OCI-M1 (cell line): ENCODE measurements around the gene TBC1D9B.
"Not testable (repeated sequence)": the region's sequence is repeated elsewhere in the genome, so short reads cannot be mapped to it uniquely, and the experiment has no call there.

Experiments
- DNase-seq: peaks from one replicate; lab custom pipeline; 2025; lab: John Stamatoyannopoulos, UW

The TBC1D9B gene

DNA sequence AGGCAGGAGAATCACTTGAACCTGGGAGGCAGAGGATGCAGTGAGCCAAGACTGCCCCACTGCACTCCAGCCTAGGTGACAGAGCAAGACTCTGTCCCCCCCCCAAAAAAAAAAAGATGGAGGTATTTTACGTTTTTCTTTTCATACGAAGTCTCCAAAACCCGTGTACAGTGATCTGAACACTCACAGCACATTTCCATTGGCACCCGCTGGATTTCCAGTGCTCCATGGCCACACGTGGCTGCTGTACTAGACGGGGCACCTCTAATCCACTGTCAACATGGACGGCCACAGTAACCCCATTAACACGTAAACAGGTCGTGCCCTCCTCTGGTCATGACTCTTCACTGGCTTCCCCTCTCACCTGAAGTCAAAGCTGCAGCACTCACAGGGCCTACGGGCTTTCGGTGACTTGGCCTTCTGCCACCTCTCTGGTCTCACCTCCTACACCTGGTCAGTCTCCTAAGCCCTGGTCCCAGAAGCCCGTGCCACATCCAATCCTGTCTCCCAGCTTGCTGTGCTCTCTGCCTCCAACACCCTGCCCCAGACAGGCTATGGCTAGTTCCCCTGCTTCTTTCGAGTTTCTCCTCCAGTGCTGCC is 22.1 kb downstream of the TBC1D9B start:
- DNase-seq = no peak

- DNase-seq = no peak
Observed at GRCh38 chr5:179883163-179883562, 24.5 kb downstream of the TBC1D9B start.

DNA sequence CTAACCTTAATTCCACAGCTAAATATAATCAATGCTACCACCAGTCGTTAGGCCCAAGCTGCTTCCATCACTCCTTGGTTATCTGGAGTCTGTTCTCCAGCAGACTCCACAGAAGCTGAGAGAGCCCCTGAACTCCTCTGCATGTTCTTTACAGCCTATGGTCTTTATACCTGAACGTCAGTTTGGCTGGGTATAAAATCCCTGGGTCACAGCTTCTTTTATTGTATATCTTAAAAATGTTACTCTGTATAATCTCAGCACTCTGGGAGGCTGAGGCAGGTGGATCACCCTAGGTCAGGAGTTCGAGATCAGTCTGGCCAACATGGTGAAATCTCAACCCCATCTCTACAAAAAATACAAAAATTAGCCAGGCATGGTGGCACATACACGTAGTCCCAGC is 25.4 kb downstream of the TBC1D9B start:
- DNase-seq = no peak

GRCh38 chr5:179880848-179881590 is 26.7 kb downstream of the TBC1D9B start:
- no peak for DNase-seq

DNA sequence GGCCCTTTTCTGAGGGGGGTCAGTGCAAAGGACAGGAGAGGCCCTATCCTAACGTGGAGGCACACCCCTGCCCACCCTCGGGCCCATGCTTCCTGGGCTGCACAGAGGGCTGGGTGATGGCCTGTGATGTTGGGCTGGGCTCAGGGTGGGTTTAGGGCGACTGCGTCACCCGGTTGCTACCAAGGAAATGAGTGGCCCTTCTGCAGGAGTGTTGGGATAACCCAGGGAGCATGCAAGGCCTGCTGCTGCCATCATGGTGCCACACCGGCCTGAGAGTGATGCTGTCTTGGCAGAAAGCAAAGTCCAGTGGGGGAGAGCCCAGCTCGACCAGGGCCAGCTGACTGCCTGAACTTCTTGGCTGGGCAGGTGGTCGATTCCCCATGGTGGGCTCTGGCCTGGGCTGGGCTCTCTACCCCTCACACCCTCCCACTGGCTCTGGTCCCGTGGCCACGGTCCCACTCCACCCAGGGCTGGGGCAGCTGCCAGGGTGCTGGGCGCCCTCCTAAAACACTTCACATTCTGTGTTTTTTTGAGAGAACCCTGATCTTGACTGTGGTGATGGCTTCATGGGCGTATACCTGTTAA is 27.5 kb downstream of the TBC1D9B start:
- DNase-seq = no peak

- DNase-seq = no peak
Observed at GRCh38 chr5:179879690-179880010, 28.0 kb downstream of the TBC1D9B start.

DNA sequence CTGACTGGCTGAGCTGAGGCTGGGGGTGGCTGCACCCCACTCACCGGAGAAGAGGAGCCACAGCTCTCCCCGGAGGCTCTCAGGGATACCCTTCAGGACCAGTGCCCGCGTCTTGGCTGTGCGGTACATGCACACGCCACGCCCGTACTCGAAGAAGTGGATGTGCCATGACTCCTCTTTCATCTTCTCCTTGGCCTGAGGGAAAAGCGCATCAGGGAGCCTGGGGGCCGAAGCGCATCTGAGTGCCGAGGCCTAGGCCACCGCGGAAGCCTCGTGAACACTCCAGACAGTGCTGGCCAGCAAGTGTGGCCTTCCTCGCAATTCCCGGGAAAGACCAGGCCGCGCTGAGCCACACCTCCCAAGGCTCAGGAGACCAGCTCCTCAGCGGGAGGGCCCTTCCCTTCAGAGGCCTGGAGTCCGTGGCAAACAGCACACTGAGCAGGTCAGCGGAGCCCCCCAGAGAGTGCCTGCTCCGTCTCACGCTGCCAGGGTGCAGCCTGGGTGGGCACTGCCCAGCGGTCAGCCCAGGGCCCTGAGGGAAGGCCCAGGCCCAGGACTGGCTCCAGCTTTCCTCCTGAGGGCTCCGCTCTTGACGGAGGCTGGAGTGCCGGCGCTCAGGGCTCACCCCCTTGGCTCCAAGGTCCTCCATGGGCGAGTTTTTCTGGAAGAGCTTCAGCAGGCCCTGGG is 28.6 kb downstream of the TBC1D9B start:
- no peak for DNase-seq

DNA sequence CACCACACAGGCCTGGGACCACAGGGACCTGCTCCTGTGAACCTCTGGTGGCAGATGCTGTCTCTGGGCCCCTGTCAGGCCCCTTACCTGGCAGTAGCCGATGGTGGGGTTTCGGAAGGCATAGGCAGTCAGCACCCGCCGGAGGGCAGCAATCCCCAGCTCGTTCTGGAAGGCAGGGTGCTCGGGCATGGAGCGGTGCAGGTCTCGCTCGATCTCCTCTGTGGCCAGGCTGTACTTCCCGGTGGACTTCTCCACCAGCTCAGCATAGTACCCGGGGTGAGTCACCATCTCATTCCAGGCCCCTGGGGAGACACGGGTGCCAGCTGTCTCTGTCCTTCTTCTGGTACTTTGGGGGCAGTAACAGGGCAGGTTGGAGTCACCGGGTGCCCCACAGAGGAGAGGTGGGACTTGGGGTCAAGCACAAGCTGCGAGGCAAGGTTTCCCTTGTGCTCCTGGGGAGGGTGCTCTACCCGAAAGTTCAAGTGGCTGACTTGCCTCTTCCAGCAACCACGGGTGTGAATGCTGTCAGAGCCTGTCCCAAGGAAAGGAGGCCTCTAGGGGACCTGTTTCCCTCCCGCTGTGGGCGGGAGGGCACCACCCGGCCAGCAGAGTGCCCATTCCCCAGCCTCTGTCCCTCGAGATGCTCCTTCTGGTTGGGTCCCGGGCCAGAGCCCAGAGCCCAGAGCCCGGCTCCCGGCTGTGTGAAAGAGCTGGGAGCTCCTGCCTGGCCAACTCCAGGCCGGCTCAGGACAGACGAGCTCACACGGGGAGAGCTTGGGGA is 29.3 kb downstream of the TBC1D9B start:
- no peak for DNase-seq

- DNase-seq = no peak
Observed at GRCh38 chr5:179876610-179876952, 31.1 kb downstream of the TBC1D9B start.

DNA sequence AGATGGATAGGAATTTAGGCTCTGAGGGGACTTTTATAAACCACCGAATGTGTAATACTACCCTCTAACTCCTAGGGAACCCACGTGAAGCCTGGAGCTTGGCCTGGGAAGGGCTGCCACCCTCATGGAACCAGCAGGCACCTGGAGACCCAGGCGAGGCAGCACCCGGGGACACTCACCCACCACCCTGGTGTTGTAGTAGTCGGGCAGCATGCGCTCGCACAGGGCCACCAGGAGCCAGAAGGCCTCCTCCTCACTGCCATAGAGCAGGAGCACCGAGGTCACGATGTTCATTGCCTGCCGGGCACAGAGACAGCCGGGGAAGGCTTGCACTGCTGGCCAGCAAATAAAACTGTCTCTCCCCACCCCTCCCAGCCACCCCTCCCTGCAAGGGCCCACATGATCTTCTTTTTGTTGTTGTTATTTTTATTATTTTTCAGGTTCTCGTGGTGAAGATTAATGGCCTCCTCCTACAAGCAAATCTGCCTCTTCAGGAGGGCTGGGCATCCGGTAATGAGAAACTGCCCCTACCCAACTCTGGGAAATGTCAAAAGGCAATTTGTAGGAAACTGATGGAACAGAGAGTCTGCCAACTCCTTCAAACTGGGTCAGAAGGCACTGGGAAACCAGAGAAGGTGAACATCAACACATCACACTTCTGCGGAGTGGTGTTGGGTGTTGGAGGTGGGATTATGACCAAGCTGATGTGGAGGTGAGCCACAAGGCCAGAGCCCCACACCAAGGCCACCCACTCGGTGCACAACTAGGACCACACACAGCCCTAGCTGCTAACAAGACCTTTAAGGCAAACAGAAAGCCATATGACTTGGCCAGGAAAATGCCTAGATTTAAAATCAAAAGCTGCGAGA is 31.7 kb downstream of the TBC1D9B start:
- no peak for DNase-seq

- no peak for DNase-seq
Observed at GRCh38 chr5:179874536-179875292, 33.0 kb downstream of the TBC1D9B start.

- DNase-seq = no peak
Observed at GRCh38 chr5:179874136-179874535, 33.6 kb downstream of the TBC1D9B start.

- no peak for DNase-seq
Observed at GRCh38 chr5:179873588-179874110, 34.0 kb downstream of the TBC1D9B start.

GRCh38 chr5:179872828-179873575 is 34.7 kb downstream of the TBC1D9B start:
- no peak for DNase-seq

DNA sequence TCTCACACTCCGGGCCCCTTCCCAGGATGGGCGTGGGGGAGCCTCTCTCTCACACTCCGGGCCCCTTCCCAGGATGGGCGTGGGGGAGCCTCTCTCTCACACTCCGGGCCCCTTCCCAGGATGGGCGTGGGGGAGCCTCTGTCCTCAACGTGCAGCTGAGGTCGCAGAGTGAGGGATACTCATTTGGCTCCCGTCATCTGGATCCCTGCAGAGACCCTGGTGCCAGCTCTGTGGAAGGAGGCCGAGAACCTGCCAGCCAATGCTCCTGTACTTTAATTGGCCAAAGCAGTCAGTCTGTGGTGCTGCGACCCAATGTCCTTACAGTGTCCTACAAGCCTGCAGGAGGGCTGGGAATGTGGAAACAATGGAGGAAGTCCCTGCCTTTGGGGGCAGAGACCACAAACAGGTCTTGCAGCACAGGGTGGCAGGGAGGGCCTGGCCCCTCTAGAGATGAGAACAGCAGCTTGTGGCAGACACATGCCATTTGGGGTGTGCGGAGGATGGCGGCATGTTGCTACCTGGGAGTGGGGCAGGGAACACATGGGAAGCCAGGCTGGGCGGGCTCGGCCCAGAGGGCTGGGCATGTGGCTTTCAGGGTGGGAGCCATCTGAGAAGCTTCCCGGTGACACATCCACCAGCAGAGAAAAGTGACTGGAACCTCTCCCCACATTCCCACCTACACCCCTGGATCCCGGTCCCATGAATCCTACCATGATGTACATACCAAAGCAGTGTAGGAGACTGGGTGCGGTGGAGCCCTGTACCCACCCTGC is 35.5 kb downstream of the TBC1D9B start:
- DNase-seq = no peak

- not testable (repeated sequence) for DNase-seq
Observed at GRCh38 chr5:179871533-179871932, 36.2 kb downstream of the TBC1D9B start.

- no peak for DNase-seq
Observed at GRCh38 chr5:179870952-179871351, 36.7 kb downstream of the TBC1D9B start.

GRCh38 chr5:179870403-179870903 is 37.2 kb downstream of the TBC1D9B start:
- DNase-seq = no peak
